NCI-H82 treated with DMSO at 0.1 percent for 48 hours (cell line): ENCODE results near the gene PODXL.

Experiments
- DNase-seq: peaks from one replicate; lab custom pipeline; 2025; ENCODE audit not compliant: unreplicated experiment; lab: John Stamatoyannopoulos, UW

PODXL gene

GRCh38 chr7:131556053-131556908 lies at the start of gene PODXL:
Gene PODXL, minus strand, starts transcription at chr7:131556628. Its CDS starts 269 bp downstream, at chr7:131556359.
- peak; percentile 51 for DNase-seq

GRCh38 chr7:131605280-131605878 lies 49.0 kb upstream of the PODXL start:
- DNase-seq, result no peak

- DNase-seq, result no peak
Observed at GRCh38 chr7:131604841-131605279, 48.4 kb upstream of the PODXL start.

- DNase-seq, result no peak
Observed at GRCh38 chr7:131603932-131604331, 47.5 kb upstream of the PODXL start.

- no peak for DNase-seq
Observed at GRCh38 chr7:131602994-131603372, 46.6 kb upstream of the PODXL start.

GRCh38 chr7:131602304-131602993 lies 46.0 kb upstream of the PODXL start:
- no peak for DNase-seq

GRCh38 chr7:131600085-131600881 lies 43.9 kb upstream of the PODXL start:
- no peak for DNase-seq

- no peak for DNase-seq
Observed at GRCh38 chr7:131596785-131597184, 40.4 kb upstream of the PODXL start.

- no peak for DNase-seq
Observed at GRCh38 chr7:131595699-131596098, 39.3 kb upstream of the PODXL start.

GRCh38 chr7:131591687-131592319 lies 35.4 kb upstream of the PODXL start:
- DNase-seq, result no peak

GRCh38 chr7:131587315-131587923 lies 31.0 kb upstream of the PODXL start:
- DNase-seq, result no peak

- DNase-seq, result no peak
Observed at GRCh38 chr7:131586759-131587158, 30.3 kb upstream of the PODXL start.

- peak; percentile 60 for DNase-seq
Observed at GRCh38 chr7:131586259-131586658, 29.8 kb upstream of the PODXL start.

GRCh38 chr7:131583430-131583829 lies 27.0 kb upstream of the PODXL start:
- DNase-seq, result no peak

- DNase-seq, result no peak
Observed at GRCh38 chr7:131581241-131582051, 25.0 kb upstream of the PODXL start.

- DNase-seq, result no peak
Observed at GRCh38 chr7:131578602-131579001, 22.2 kb upstream of the PODXL start.

- no peak for DNase-seq
Observed at GRCh38 chr7:131574741-131575140, 18.3 kb upstream of the PODXL start.

GRCh38 chr7:131570401-131570800 lies 14.0 kb upstream of the PODXL start:
- DNase-seq, result no peak

- DNase-seq, result no peak
Observed at GRCh38 chr7:131568970-131569369, 12.5 kb upstream of the PODXL start.
